GM12878 (cell line): ENCODE data around the gene SLC10A4.

Experiments used
- BHLHE40 ChIP-seq, 2 experiments: fragments of 450-650 bp in 1 of 2; IDR thresholded peaks; 2 replicates each; pipeline ENCODE4 v1.6.1; 2011 to 2017; ENCODE audit warnings: low read depth in 2 of 2, borderline replicate concordance in 1 of 2, improper control_type of control experiment in 1 of 2, low read length in 1 of 2, mild to moderate bottlenecking in 1 of 2
- CREB1 ChIP-seq: IDR thresholded peaks from 2 replicates; pipeline ENCODE4 v1.6.1; 2012; ENCODE audit warnings: low read depth, mild to moderate bottlenecking, inconsistent platforms
- JUNB ChIP-seq: IDR thresholded peaks from 2 replicates; pipeline ENCODE4 v1.6.1; 2016; ENCODE audit warnings: antibody characterized with exemption, mild to moderate bottlenecking
- MEF2A ChIP-seq: IDR thresholded peaks from 2 replicates; pipeline ENCODE4 v1.6.1; 2011; ENCODE audit warnings: low read depth, mild to moderate bottlenecking, low read length, moderate library complexity; ENCODE audit not compliant: insufficient read depth
- RAD21 ChIP-seq: IDR thresholded peaks from 2 replicates; pipeline ENCODE4 v1.6.1; 2011; ENCODE audit warnings: mild to moderate bottlenecking, low read depth, low read length, moderate library complexity; ENCODE audit not compliant: insufficient read depth
- RB1 ChIP-seq: fragments of 450-650 bp; formaldehyde crosslinking; IDR thresholded peaks from 2 replicates; pipeline ENCODE4 v1.6.1; 2017; ENCODE audit warnings: mild to moderate bottlenecking, borderline replicate concordance
- RBBP5 ChIP-seq: fragments of 200-600 bp; sonication (generic); conservative IDR thresholded peaks from 2 replicates; pipeline ENCODE4 v1.6.1; 2016
- RCOR1 ChIP-seq: conservative IDR thresholded peaks from 2 replicates; pipeline ENCODE4 v1.6.1; 2012; ENCODE audit warnings: low read depth, low read length, improper control_type of control experiment
- REST ChIP-seq: IDR thresholded peaks from 2 replicates; pipeline ENCODE4 v1.6.1; 2012; ENCODE audit warnings: mild to moderate bottlenecking, low read depth, low read length
- YY1 ChIP-seq: IDR thresholded peaks from 2 replicates; pipeline ENCODE4 v1.6.1; 2011; ENCODE audit warnings: low read depth, mild to moderate bottlenecking, low read length

- TF ChIP-seq RCOR1 (no peak), JUNB (no peak), BHLHE40 (IDR thresholded peaks at IDR 0.05; ENCODE audit: borderline replicate concordance in 1 of 2, low read depth in 2 of 2, low read length in 1 of 2) (no peak), RBBP5 (no peak), RAD21 (no peak), YY1 (no peak), RB1 (no peak), MEF2A (no peak), REST (no peak), CREB1 (no peak)
Measured at GRCh38 chr4:48490012-48490679, 7.0 kb downstream of the SLC10A4 start, which contains the start of gene ZAR1.
